ENCODE measurements around the gene ETV7. TPM values are rescaled to one million over a fixed set of nuclear protein-coding genes. Genes with fewer than 3 reads are reported as not detected.

ETV7 gene
- total and polyA plus RNA-seq, 12 donors, result 0.10 to 5.9 (median 0.17) TPM; not detected in 5

- 89 to 92% methylated on average over 14 of the region's 14 CpGs for WGBS, 2 donors
- DNase-seq (no peak), ATAC-seq (no peak)
- Histone ChIP-seq H3K36me3 (no peaks in the 10 kb centered on the region), H3K27me3 (peaks cover 6 to 63% (median 37%) of the 10 kb centered on the region in 7 donors), H3K27ac (no peak overlapping the region), H3K9me3 (no peaks in the 10 kb centered on the region), H3K4me3 (no peak overlapping the region), H3K4me1 (peaks cover 3 to 31% (median 19%) of the 10 kb centered on the region in 9 donors)
- intact Hi-C loops (cut with DNase I), result no loop called here
- no peak for TF ChIP-seq CTCF (IDR thresholded peaks at IDR 0.05)
These were observed 57.1 kb downstream of the ETV7 start for GRCh38 chr6:36330366-36330765.

GRCh38 chr6:36329798-36330291 is 57.6 kb downstream of the ETV7 start:
- TF ChIP-seq CTCF (IDR thresholded peaks at IDR 0.05), result no peak
- Histone ChIP-seq H3K27me3 (peaks cover 6 to 63% (median 36%) of the 10 kb centered on the region in 7 donors), H3K36me3 (no peaks in the 10 kb centered on the region), H3K4me3 (no peak overlapping the region), H3K27ac (no peak overlapping the region), H3K9me3 (no peaks in the 10 kb centered on the region), H3K4me1 (peaks cover 3 to 26% (median 16%) of the 10 kb centered on the region in 9 donors)
- ATAC-seq (no peak), DNase-seq (no peak)
- WGBS, 2 donors, result 68 to 70% methylated on average over 14 of the region's 14 CpGs
- intact Hi-C loops (cut with DNase I), result no loop called here

DNA sequence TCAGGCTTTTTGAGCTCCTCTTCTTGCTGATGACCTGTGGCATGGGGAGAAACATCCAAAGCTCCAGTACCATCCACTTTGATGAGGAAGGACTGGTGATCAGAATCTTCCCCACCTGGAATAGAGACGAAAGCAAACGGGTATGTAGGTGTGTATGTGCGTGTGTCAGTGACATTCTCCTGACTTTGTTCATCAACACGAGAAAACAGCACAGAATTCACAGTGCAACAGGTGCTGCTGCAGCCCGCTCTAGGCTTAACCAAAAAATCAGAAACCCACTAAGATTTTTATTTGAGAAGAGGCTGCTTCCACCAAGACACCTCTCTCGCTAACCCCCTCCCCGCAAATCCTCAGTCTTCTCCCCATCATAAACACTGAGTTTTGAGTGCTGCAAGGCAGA is 58.9 kb downstream of the ETV7 start:
- H3K4me3 ChIP-seq, result no peak overlapping the region
- 89 to 94% methylated on average over 7 of the region's 7 CpGs for WGBS, 2 donors
- no peak for TF ChIP-seq CTCF (IDR thresholded peaks at IDR 0.05)
- peaks cover 6 to 57% (median 40%) of the 10 kb centered on the region in 7 donors for H3K27me3 ChIP-seq
- peaks cover 0 to 13% (median 4%) of the 10 kb centered on the region in 9 donors for H3K4me1 ChIP-seq
- no peak for ATAC-seq
- H3K36me3 ChIP-seq, result no peaks in the 10 kb centered on the region
- no peak for DNase-seq
- H3K27ac ChIP-seq, result no peak overlapping the region
- H3K9me3 ChIP-seq, result no peaks in the 10 kb centered on the region
- intact Hi-C loops (cut with DNase I), result no loop called here

DNA sequence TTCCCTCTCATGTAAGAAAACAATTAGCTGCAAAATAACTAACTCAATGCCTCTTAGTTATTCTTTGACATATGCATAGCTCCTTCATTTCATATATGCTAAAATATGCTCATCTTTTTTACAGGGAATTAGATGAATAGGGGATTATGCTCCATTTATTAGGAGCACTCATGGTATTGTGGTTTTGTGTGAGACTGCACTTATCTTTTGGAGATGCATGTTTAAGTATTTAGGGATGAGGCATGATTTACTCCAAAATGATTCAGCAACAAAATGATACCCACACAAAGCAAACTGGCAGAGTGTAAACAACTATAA is 59.6 kb downstream of the ETV7 start:
- no peaks in the 10 kb centered on the region for H3K36me3 ChIP-seq
- H3K9me3 ChIP-seq, result no peaks in the 10 kb centered on the region
- H3K4me1 ChIP-seq, result peaks cover 0 to 9% (median 0%) of the 10 kb centered on the region in 9 donors
- H3K27me3 ChIP-seq, result peaks cover 3 to 56% (median 40%) of the 10 kb centered on the region in 7 donors
- TF ChIP-seq CTCF (IDR thresholded peaks at IDR 0.05), result no peak
- intact Hi-C loops (cut with DNase I), result no loop called here
- no peak overlapping the region for H3K4me3 ChIP-seq
- DNase-seq (no peak), ATAC-seq (no peak)
- no peak overlapping the region for H3K27ac ChIP-seq
